Stomach (tissue), 4 donors: ENCODE data around the gene KIF18B.

ENCODE experiments used
- CTCF ChIP-seq, 7 experiments: fragments of 450-650 bp in 4 of 7; fragments of 200-600 bp in 3 of 7; sonication (generic) in 3 of 7; IDR thresholded peaks; one replicate each; pipeline ENCODE4 v1.5.1; 2016 to 2019; ENCODE audit warnings: antibody characterized with exemption in 7 of 7, control low read depth in 2 of 7, mild to moderate bottlenecking in 1 of 7
- EP300 ChIP-seq: sonication (generic); formaldehyde crosslinking; IDR thresholded peaks from one replicate; pipeline ENCODE4 v1.6.1; 2017; ENCODE audit warnings: antibody characterized with exemption
- POLR2A ChIP-seq, 4 donors: fragments of 450-650 bp; IDR thresholded peaks; one replicate each; pipeline ENCODE4 v1.6.1; 2016; ENCODE audit warnings: antibody characterized with exemption in 4 of 4, control low read depth in 2 of 4, mild to moderate bottlenecking in 1 of 4, moderate library complexity in 1 of 4
- POLR2AphosphoS5 ChIP-seq, 3 donors: sonication (generic); formaldehyde crosslinking; IDR thresholded peaks; one replicate each; pipeline ENCODE4 v1.6.1; 2016; ENCODE audit warnings: antibody characterized with exemption in 3 of 3

GRCh38 chr17:44941712-44942331, 5.8 kb downstream of the KIF18B start:
- no peak for TF ChIP-seq EP300
- TF ChIP-seq POLR2A (IDR thresholded peaks at IDR 0.05): no peak
- no peak for TF ChIP-seq CTCF (IDR thresholded peaks at IDR 0.05)
- TF ChIP-seq POLR2AphosphoS5 (IDR thresholded peaks at IDR 0.05): no peak
